Measurements from ENCODE around the gene SPAG16.

DNA sequence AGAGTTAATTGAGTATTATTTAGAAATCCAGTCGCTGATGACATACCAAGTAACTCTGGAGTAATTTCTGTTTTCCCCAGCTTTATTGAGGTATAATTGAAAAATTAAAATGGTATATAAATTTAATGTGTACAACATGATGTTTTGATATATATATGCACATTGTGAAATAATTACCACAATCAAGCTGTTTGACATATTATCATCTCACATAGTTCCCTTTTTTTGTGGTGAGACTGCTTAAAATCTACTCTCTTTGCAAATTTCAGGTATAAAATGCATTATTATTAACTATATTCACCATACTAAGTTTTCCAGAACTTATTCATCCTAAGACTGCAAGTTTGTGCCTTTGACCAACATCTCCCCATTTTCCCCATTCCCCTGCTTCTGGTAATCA, 25.0 kb upstream of the SPAG16 start:
- TF ChIP-seq, protein P1, sequence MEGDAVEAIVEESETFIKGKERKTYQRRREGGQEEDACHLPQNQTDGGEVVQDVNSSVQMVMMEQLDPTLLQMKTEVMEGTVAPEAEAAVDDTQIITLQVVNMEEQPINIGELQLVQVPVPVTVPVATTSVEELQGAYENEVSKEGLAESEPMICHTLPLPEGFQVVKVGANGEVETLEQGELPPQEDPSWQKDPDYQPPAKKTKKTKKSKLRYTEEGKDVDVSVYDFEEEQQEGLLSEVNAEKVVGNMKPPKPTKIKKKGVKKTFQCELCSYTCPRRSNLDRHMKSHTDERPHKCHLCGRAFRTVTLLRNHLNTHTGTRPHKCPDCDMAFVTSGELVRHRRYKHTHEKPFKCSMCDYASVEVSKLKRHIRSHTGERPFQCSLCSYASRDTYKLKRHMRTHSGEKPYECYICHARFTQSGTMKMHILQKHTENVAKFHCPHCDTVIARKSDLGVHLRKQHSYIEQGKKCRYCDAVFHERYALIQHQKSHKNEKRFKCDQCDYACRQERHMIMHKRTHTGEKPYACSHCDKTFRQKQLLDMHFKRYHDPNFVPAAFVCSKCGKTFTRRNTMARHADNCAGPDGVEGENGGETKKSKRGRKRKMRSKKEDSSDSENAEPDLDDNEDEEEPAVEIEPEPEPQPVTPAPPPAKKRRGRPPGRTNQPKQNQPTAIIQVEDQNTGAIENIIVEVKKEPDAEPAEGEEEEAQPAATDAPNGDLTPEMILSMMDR (IDR thresholded peaks at IDR 0.05), result no peak
- no peak for TF ChIP-seq POLR2A (IDR thresholded peaks at IDR 0.05)

Data from body of pancreas (tissue), 4 donors.